Fibroblast of villous mesenchyme (primary cell): ENCODE data around the gene EXOC4. TPM values are rescaled to one million over a fixed set of nuclear protein-coding genes. Genes with fewer than 3 reads are reported as not detected.

ENCODE experiments used
- DNase-seq: peaks from one replicate; pipeline ENCODE4 v3.0.0-alpha.2; 2010; ENCODE audit warnings: low read depth
- H3K4me3 ChIP-seq: 2 replicates; pipeline ENCODE4 v1.5.1; 2011; ENCODE audit warnings: low read depth, mild to moderate bottlenecking, low read length
- total RNA-seq: library from RNA; depleted of rRNA; stranded (reverse); fragments of >200 nt; gene quantifications from 2 replicates; pipeline ENCODE4 v1.2.3, GENCODE V29; 2012
- TF ChIP-seq, protein P1 (sequence below): IDR thresholded peaks from 2 replicates; pipeline ENCODE4 v1.5.1; 2012; ENCODE audit warnings: low read depth, mild to moderate bottlenecking, low read length; ENCODE audit not compliant: insufficient read depth

The EXOC4 gene
- total RNA-seq, 1 donor = 106 TPM

- no peak overlapping the region for H3K4me3 ChIP-seq
- TF ChIP-seq, protein P1, sequence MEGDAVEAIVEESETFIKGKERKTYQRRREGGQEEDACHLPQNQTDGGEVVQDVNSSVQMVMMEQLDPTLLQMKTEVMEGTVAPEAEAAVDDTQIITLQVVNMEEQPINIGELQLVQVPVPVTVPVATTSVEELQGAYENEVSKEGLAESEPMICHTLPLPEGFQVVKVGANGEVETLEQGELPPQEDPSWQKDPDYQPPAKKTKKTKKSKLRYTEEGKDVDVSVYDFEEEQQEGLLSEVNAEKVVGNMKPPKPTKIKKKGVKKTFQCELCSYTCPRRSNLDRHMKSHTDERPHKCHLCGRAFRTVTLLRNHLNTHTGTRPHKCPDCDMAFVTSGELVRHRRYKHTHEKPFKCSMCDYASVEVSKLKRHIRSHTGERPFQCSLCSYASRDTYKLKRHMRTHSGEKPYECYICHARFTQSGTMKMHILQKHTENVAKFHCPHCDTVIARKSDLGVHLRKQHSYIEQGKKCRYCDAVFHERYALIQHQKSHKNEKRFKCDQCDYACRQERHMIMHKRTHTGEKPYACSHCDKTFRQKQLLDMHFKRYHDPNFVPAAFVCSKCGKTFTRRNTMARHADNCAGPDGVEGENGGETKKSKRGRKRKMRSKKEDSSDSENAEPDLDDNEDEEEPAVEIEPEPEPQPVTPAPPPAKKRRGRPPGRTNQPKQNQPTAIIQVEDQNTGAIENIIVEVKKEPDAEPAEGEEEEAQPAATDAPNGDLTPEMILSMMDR = peak; percentile 58
- DNase-seq = peak; percentile 50
Observed at GRCh38 chr7:133853706-133854276, 600.9 kb downstream of the EXOC4 start.

DNA sequence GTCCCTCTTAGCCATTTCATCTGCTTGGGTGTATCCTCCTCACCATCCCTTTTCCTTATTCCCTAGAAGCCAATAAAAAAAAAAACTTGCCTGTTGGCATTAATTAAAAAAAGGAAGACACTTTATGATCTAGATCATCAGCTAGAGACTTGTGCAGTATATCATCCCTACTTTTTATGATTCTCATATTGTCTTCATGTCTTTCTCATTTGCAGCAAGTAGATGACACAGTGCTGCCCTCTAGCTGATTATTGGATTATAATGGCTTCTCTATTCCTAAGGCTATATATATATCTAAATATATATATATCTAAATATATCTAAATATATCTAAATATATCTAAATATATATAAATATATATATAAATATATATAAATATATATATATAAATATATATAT lies 601.9 kb downstream of the EXOC4 start:
- TF ChIP-seq, protein P1 = peak; percentile 49
- DNase-seq = peak; percentile 62
- no peak overlapping the region for H3K4me3 ChIP-seq

GRCh38 chr7:133857376-133858119 lies 604.7 kb downstream of the EXOC4 start:
- TF ChIP-seq, protein P1 = no peak
- no peak overlapping the region for H3K4me3 ChIP-seq
- no peak for DNase-seq

- TF ChIP-seq, protein P1 = no peak
- H3K4me3 ChIP-seq = no peak overlapping the region
- no peak for DNase-seq
Observed at GRCh38 chr7:133858311-133858710, 605.4 kb downstream of the EXOC4 start.

GRCh38 chr7:133859231-133859630 lies 606.4 kb downstream of the EXOC4 start:
- TF ChIP-seq, protein P1 = no peak
- DNase-seq = no peak
- H3K4me3 ChIP-seq = no peak overlapping the region

GRCh38 chr7:133859871-133860450 lies 607.1 kb downstream of the EXOC4 start:
- DNase-seq = no peak
- TF ChIP-seq, protein P1 = no peak
- H3K4me3 ChIP-seq = no peak overlapping the region
